ENCODE data around the gene PRR23E. TPM values are rescaled to one million over a fixed set of nuclear protein-coding genes. Genes with fewer than 3 reads are reported as not detected.

PRR23E gene
- total and polyA plus RNA-seq, 5 donors = not detected

GRCh38 chr3:127211118-127212060 is 18.5 kb downstream of the PRR23E start:
- H3K27ac ChIP-seq (ENCODE audit: low read length) = no peak overlapping the region
- H3K4me3 ChIP-seq (ENCODE audit: low read length) = no peak overlapping the region
- DNase-seq = no peak
- no peaks in the 10 kb centered on the region for H3K9me3 ChIP-seq (ENCODE audit: control insufficient read depth, low read length)
- intact Hi-C loops (cut with DNase I) = no loop called here
- 86% methylated on average over 14 of the region's 14 CpGs for WGBS
- no peaks in the 10 kb centered on the region for H3K4me1 ChIP-seq (ENCODE audit: control insufficient read depth, insufficient read depth, low read length)
- no peaks in the 10 kb centered on the region for H3K27me3 ChIP-seq (ENCODE audit: control insufficient read depth, insufficient read depth)
- ATAC-seq = no peak

DNA sequence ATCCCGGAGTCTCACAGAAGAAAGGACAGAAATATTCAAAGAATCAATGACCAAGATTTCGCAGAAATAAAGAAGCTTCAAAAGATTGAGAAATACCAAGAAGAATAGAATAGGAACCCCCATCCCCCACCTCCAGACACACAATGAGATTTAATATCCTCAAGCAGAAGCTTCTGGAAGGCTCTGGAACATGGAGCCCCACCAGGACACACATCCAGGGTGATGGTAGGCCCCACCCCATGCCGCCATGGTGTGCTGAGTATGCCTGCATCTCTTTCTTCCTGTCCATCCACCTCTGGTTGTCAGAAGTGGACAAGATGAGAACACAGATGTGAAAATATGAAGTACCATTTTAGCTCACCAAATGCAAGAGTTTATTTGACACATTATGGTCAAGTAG is 19.3 kb downstream of the PRR23E start:
- Histone ChIP-seq H3K4me3 (ENCODE audit: low read length) (no peak overlapping the region), H3K27me3 (ENCODE audit: control insufficient read depth, insufficient read depth) (no peaks in the 10 kb centered on the region), H3K27ac (ENCODE audit: low read length) (no peak overlapping the region), H3K9me3 (ENCODE audit: control insufficient read depth, low read length) (no peaks in the 10 kb centered on the region), H3K4me1 (ENCODE audit: control insufficient read depth, insufficient read depth, low read length) (no peaks in the 10 kb centered on the region)
- intact Hi-C loops (cut with DNase I) = no loop called here
- WGBS = 91% methylated on average over 3 of the region's 3 CpGs
- no peak for ATAC-seq
- no peak for DNase-seq

DNA sequence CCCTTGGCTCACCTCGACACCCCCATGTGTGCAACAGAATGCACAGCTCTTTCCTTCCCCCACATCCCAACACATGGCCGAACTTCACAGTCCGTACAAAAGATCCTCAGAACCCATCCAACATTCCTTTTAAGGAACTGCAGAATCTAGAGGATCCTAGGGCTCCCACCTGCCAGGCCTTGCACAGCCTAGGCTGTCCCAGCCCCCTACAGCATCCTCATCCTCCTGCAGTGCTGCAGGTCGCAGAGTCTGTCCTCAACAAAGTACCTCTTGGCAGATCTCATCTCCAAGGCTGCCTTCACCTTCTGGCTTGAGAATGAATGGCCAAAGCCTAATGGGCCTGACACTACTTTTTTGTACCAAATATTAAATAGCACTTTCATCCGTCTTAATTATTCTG is 19.8 kb downstream of the PRR23E start:
- ATAC-seq (no peak), DNase-seq (no peak)
- H3K27ac ChIP-seq (ENCODE audit: low read length) = no peak overlapping the region
- no peaks in the 10 kb centered on the region for H3K4me1 ChIP-seq (ENCODE audit: control insufficient read depth, insufficient read depth, low read length)
- WGBS = 84% methylated on average over 5 of the region's 5 CpGs
- H3K9me3 ChIP-seq (ENCODE audit: control insufficient read depth, low read length) = no peaks in the 10 kb centered on the region
- intact Hi-C loops (cut with DNase I) = no loop called here
- H3K27me3 ChIP-seq (ENCODE audit: control insufficient read depth, insufficient read depth) = no peaks in the 10 kb centered on the region
- H3K4me3 ChIP-seq (ENCODE audit: low read length) = no peak overlapping the region

DNA sequence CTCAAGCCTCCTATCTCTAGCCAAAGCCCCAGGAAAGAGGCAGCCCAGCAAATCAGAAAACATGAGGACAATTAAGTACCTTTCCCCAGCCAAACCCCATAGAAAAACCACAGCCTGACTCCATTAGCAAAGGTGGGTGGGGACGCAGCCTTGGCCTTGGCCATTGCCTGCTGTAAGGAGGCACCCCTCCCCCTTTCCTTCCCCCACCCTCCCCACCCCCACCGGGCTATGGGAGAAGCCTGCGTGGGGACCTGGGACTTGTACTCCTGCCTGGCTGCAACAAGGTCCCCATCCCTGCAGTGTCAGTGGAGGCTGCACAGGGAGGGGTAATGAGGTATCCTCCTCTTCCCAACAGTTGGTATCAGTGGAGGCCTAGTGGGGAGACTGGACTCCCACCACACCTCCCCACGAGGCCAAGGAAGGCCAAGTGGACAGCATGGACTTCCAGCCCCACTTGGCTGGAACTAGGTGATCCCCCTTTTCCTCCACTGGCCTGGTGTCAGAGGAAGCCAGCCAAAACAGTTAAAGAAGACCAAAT is 20.5 kb downstream of the PRR23E start:
- Histone ChIP-seq H3K27me3 (ENCODE audit: control insufficient read depth, insufficient read depth) (no peaks in the 10 kb centered on the region), H3K4me1 (ENCODE audit: control insufficient read depth, insufficient read depth, low read length) (no peaks in the 10 kb centered on the region), H3K4me3 (ENCODE audit: low read length) (no peak overlapping the region), H3K27ac (ENCODE audit: low read length) (no peak overlapping the region), H3K9me3 (ENCODE audit: control insufficient read depth, low read length) (no peaks in the 10 kb centered on the region)
- ATAC-seq = no peak
- intact Hi-C loops (cut with DNase I) = no loop called here
- DNase-seq = no peak
- WGBS = 81% methylated on average over 4 of the region's 4 CpGs

DNA sequence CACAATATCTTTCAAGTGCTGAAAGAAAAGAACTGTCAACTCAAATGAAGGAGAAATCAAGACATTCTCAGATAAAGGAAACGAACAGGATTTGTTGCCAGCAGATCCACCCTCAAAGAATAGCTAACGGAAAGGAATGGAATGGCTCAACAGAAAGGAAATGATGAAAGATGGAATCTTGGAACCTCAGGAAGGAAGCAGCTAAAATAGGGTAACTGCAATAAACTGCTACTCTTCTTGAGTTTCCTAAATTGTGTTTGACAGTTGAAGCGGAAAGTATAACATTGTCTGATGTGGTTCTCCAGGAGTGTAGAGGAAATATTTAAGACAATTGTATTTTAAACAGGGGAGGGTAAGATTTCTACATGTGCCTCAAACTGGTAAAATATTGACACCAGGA is 22.0 kb downstream of the PRR23E start:
- no peak overlapping the region for H3K27ac ChIP-seq (ENCODE audit: low read length)
- H3K27me3 ChIP-seq (ENCODE audit: control insufficient read depth, insufficient read depth) = no peaks in the 10 kb centered on the region
- intact Hi-C loops (cut with DNase I) = no loop called here
- ATAC-seq (no peak), DNase-seq (no peak)
- no peaks in the 10 kb centered on the region for H3K9me3 ChIP-seq (ENCODE audit: control insufficient read depth, low read length)
- WGBS = 23% methylated on average over 3 of the region's 3 CpGs
- H3K4me3 ChIP-seq (ENCODE audit: low read length) = no peak overlapping the region
- no peaks in the 10 kb centered on the region for H3K4me1 ChIP-seq (ENCODE audit: control insufficient read depth, insufficient read depth, low read length)

- intact Hi-C loops (cut with DNase I) = no loop called here
- H3K27ac ChIP-seq (ENCODE audit: low read length) = no peak overlapping the region
- H3K4me1 ChIP-seq (ENCODE audit: control insufficient read depth, insufficient read depth, low read length) = no peaks in the 10 kb centered on the region
- H3K4me3 ChIP-seq (ENCODE audit: low read length) = no peak overlapping the region
- H3K27me3 ChIP-seq (ENCODE audit: control insufficient read depth, insufficient read depth) = no peaks in the 10 kb centered on the region
- DNase-seq = no peak
- no peak for ATAC-seq
- no peaks in the 10 kb centered on the region for H3K9me3 ChIP-seq (ENCODE audit: control insufficient read depth, low read length)
- 50% methylated on average over 8 of the region's 8 CpGs for WGBS
Measured at GRCh38 chr3:127215714-127216414, 22.9 kb downstream of the PRR23E start.

- Histone ChIP-seq H3K27me3 (ENCODE audit: control insufficient read depth, insufficient read depth) (no peaks in the 10 kb centered on the region), H3K9me3 (ENCODE audit: control insufficient read depth, low read length) (no peaks in the 10 kb centered on the region), H3K27ac (ENCODE audit: low read length) (no peak overlapping the region), H3K4me3 (ENCODE audit: low read length) (no peak overlapping the region), H3K4me1 (ENCODE audit: control insufficient read depth, insufficient read depth, low read length) (no peaks in the 10 kb centered on the region)
- intact Hi-C loops (cut with DNase I) = no loop called here
- WGBS = 80% methylated on average over 16 of the region's 16 CpGs
- DNase-seq (no peak), ATAC-seq (no peak)
Measured at GRCh38 chr3:127216415-127217261, 23.7 kb downstream of the PRR23E start.

DNA sequence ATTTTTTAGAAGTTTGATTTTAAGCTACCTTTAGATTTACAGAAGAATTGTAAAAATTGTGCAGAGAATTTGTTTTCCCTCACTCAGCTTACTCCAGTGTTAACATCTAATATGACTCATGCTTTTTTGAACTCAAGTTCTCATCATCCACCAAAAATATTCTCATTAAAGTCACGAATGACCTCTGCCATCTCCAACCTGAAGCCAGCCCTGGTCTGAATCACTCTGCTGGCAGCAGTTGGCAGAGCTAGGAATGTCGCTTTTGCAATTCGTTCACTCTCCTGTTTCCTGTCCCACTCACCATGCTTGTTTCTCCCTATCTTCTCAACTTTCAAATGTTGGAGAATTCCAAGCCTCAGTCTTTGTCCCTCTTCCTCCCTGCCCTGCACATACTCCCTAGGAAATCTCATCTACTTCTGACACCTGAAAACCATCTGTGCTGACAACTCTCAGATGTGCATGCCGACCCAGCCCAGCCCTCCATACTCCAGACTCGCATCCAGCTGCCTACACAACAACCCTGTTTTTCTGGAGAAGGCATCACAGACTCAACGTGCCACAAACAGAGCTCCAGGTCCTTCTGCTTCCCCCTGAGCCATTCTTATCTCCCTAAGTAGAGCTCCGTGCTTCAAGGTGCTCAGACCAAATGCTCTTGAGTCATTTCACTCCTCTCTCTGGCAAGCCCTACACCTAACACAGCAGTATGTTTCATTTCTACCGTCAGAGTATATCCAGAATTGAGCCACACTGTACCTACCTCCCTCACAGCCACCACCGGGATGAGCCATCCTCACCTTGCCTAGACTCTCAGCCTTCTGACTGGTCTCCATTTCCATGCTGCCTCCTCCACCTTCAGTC is 24.9 kb downstream of the PRR23E start:
- H3K27me3 ChIP-seq (ENCODE audit: control insufficient read depth, insufficient read depth) = no peaks in the 10 kb centered on the region
- 64% methylated on average over 9 of the region's 9 CpGs for WGBS
- DNase-seq = no peak
- no peak for ATAC-seq
- H3K4me3 ChIP-seq (ENCODE audit: low read length) = no peak overlapping the region
- H3K9me3 ChIP-seq (ENCODE audit: control insufficient read depth, low read length) = no peaks in the 10 kb centered on the region
- intact Hi-C loops (cut with DNase I) = no loop called here
- no peak overlapping the region for H3K27ac ChIP-seq (ENCODE audit: low read length)
- no peaks in the 10 kb centered on the region for H3K4me1 ChIP-seq (ENCODE audit: control insufficient read depth, insufficient read depth, low read length)

DNA sequence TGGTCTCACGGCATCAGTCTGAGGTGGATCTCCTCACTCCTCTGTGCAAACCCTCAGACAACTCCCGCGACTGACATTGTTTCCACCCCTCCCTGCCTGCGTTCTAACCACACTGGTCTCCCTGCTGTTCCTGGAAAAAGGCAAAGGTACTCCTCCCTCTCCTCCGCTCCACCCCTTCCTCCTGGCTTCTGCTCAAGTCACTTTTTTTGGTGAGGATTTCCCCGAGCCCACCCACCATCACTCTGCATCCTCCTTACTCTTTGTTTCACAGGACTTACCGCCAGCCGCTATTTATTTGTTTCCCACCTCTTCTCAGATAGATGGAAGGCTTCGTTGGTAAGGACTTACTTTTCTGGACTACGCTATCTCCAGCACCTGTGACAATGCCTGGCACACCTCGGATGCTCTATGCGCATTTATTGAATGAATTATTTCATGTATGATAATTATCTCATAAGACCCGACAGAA is 25.6 kb downstream of the PRR23E start:
- Histone ChIP-seq H3K4me1 (ENCODE audit: control insufficient read depth, insufficient read depth, low read length) (no peaks in the 10 kb centered on the region), H3K27me3 (ENCODE audit: control insufficient read depth, insufficient read depth) (no peaks in the 10 kb centered on the region), H3K9me3 (ENCODE audit: control insufficient read depth, low read length) (no peaks in the 10 kb centered on the region), H3K27ac (ENCODE audit: low read length) (no peak overlapping the region), H3K4me3 (ENCODE audit: low read length) (no peak overlapping the region)
- 63% methylated on average over 13 of the region's 13 CpGs for WGBS
- DNase-seq (no peak), ATAC-seq (no peak)
- intact Hi-C loops (cut with DNase I) = no loop called here

DNA sequence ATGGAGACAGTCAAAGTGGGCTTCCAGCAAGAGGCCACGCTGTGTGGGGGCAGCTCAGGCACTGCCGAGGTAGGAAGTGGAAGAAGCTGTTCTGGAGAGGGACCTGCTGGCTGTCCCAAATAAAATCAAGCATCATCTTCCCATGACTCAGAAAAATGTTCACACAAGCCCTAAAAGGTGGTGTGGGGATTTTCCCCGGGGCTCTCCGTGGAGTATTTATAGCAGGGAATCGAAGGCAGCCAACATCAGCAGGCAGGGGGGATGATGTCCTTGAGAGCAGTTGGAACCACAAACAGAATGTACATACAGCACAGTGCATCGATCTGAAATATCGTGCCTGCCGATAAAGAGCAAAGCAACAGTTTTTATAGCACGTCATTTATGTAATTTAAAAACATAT is 27.6 kb downstream of the PRR23E start:
- no peaks in the 10 kb centered on the region for H3K4me1 ChIP-seq (ENCODE audit: control insufficient read depth, insufficient read depth, low read length)
- DNase-seq = no peak
- H3K27me3 ChIP-seq (ENCODE audit: control insufficient read depth, insufficient read depth) = no peaks in the 10 kb centered on the region
- 58% methylated on average over 9 of the region's 9 CpGs for WGBS
- no peak overlapping the region for H3K27ac ChIP-seq (ENCODE audit: low read length)
- H3K4me3 ChIP-seq (ENCODE audit: low read length) = no peak overlapping the region
- no peaks in the 10 kb centered on the region for H3K9me3 ChIP-seq (ENCODE audit: control insufficient read depth, low read length)
- no peak for ATAC-seq
- intact Hi-C loops (cut with DNase I) = no loop called here
